ENCODE results near the gene RXFP2. TPM values are rescaled to one million over a fixed set of nuclear protein-coding genes. Genes with fewer than 3 reads are reported as not detected.

RXFP2 gene
- total and polyA plus RNA-seq, 9 of the 15 experiments (the other 6 are each of a cell fraction or from before 2014, with no cell fraction given) = not detected

DNA sequence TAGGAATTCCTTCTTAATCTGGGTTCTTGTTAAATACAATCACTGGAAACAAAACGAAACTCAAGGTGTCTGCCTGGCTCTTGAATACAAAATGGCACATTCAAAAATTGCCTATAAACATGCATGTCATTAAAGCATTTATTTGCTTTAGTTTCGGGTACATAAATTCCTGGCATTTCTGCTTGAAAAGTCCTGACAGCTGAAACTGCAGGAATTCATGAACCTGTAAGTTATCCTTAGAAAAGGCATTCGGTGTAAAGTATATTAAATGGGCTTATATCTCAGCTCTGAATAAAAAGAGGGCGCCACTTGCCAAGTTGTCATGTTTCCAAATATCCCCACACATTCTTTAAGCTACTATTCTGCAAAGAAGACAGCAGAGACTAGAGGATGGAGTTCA lies 32.9 kb downstream of the RXFP2 start:
- ChIA-PET CTCF (ENCODE audit: low intra/inter-chr PET ratio) (no interaction called here), POLR2A (no interaction called here)
- no peaks in the 10 kb centered on the region for H3K9me3 ChIP-seq (replicated peaks; ENCODE audit: control insufficient read depth, insufficient read depth, low read depth, low read length)
- H3K4me3 ChIP-seq = no peak overlapping the region
- in situ Hi-C loops (cut with MboI) = no loop called here
- no peak overlapping the region for H3K27ac ChIP-seq (ENCODE audit: extremely low read depth, low read depth, low read length)
- no peak overlapping the region for H3K4me2 ChIP-seq (ENCODE audit: insufficient read depth, low read length)
- no TSS peak for BruUV-seq (replicated peaks)
- intact Hi-C loops (cut with micrococcal nuclease) = no loop called here
- no peaks in the 10 kb centered on the region for H3K79me2 ChIP-seq (ENCODE audit: control insufficient read depth, insufficient read depth, low read length)
- no peak overlapping the region for H3K9ac ChIP-seq (ENCODE audit: insufficient read depth in 1 of 2, low read depth in 2 of 2, low read length in 2 of 2)
- 0% methylated on average over 4 of the region's 4 CpGs for whole genome bisulfite sequencing (ENCODE audit: insufficient coverage, low coverage, missing lambda C conversion rate)
- no peaks in the 10 kb centered on the region for H3K27me3 ChIP-seq (ENCODE audit: control insufficient read depth in 2 of 2, insufficient read depth in 2 of 2, low read length in 2 of 2)
- no peak for DNase-seq (ENCODE audit: extremely low read depth in 1 of 4, low spot score in 3 of 4)
- H2AFZ ChIP-seq (ENCODE audit: low read depth, low read length) = no peak overlapping the region
- no peaks in the 10 kb centered on the region for H4K20me1 ChIP-seq (replicated peaks; ENCODE audit: control insufficient read depth, insufficient read depth, low read length)
- no peaks in the 10 kb centered on the region for H3K36me3 ChIP-seq (ENCODE audit: control insufficient read depth, insufficient read depth, low read length)
- H3K4me1 ChIP-seq (replicated peaks in 1 of 2; ENCODE audit: control insufficient read depth in 2 of 2, insufficient read depth in 2 of 2, low read length in 2 of 2) = no peaks in the 10 kb centered on the region
- no peaks in the 10 kb centered on the region for H3K9me1 ChIP-seq (ENCODE audit: control insufficient read depth, insufficient read depth, low read length)
- no peak for ATAC-seq
- FAIRE-seq = no peak
- no peak for TF ChIP-seq ATF7 (IDR thresholded peaks at IDR 0.05)
- TF ChIP-seq ZNF140 (CRISPR knock-in tag; IDR thresholded peaks at IDR 0.05) = no peak
- no peak for TF ChIP-seq ZKSCAN1 (IDR thresholded peaks at IDR 0.05; ENCODE audit: low read depth, low read length)
- TF ChIP-seq ARID2 (IDR thresholded peaks at IDR 0.05) = no peak
- TF ChIP-seq, protein P1, sequence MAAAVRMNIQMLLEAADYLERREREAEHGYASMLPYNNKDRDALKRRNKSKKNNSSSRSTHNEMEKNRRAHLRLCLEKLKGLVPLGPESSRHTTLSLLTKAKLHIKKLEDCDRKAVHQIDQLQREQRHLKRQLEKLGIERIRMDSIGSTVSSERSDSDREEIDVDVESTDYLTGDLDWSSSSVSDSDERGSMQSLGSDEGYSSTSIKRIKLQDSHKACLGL (CRISPR knock-in tag; IDR thresholded peaks at IDR 0.05; ENCODE audit: borderline replicate concordance, poor library complexity, severe bottlenecking) = no peak
- no peak for TF ChIP-seq ZNF717 (CRISPR knock-in tag; IDR thresholded peaks at IDR 0.05)
- TF ChIP-seq NR1H2 (CRISPR knock-in tag; IDR thresholded peaks at IDR 0.05) = no peak
- TF ChIP-seq HDAC8 (tag; IDR thresholded peaks at IDR 0.05) = no peak
- TF ChIP-seq, protein P2, sequence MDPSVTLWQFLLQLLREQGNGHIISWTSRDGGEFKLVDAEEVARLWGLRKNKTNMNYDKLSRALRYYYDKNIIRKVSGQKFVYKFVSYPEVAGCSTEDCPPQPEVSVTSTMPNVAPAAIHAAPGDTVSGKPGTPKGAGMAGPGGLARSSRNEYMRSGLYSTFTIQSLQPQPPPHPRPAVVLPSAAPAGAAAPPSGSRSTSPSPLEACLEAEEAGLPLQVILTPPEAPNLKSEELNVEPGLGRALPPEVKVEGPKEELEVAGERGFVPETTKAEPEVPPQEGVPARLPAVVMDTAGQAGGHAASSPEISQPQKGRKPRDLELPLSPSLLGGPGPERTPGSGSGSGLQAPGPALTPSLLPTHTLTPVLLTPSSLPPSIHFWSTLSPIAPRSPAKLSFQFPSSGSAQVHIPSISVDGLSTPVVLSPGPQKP (CRISPR knock-in tag; IDR thresholded peaks at IDR 0.05) = no peak
- TF ChIP-seq, protein P3, sequence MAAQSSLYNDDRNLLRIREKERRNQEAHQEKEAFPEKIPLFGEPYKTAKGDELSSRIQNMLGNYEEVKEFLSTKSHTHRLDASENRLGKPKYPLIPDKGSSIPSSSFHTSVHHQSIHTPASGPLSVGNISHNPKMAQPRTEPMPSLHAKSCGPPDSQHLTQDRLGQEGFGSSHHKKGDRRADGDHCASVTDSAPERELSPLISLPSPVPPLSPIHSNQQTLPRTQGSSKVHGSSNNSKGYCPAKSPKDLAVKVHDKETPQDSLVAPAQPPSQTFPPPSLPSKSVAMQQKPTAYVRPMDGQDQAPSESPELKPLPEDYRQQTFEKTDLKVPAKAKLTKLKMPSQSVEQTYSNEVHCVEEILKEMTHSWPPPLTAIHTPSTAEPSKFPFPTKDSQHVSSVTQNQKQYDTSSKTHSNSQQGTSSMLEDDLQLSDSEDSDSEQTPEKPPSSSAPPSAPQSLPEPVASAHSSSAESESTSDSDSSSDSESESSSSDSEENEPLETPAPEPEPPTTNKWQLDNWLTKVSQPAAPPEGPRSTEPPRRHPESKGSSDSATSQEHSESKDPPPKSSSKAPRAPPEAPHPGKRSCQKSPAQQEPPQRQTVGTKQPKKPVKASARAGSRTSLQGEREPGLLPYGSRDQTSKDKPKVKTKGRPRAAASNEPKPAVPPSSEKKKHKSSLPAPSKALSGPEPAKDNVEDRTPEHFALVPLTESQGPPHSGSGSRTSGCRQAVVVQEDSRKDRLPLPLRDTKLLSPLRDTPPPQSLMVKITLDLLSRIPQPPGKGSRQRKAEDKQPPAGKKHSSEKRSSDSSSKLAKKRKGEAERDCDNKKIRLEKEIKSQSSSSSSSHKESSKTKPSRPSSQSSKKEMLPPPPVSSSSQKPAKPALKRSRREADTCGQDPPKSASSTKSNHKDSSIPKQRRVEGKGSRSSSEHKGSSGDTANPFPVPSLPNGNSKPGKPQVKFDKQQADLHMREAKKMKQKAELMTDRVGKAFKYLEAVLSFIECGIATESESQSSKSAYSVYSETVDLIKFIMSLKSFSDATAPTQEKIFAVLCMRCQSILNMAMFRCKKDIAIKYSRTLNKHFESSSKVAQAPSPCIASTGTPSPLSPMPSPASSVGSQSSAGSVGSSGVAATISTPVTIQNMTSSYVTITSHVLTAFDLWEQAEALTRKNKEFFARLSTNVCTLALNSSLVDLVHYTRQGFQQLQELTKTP (IDR thresholded peaks at IDR 0.05; ENCODE audit: low read depth in 1 of 2, partially characterized antibody in 2 of 2) = no peak
- no peak for TF ChIP-seq ZNF239 (CRISPR knock-in tag; IDR thresholded peaks at IDR 0.05)
- no peak for TF ChIP-seq CEBPG (CRISPR knock-in tag; IDR thresholded peaks at IDR 0.05)
- no peak for TF ChIP-seq CEBPG (tag; conservative IDR thresholded peaks at IDR 0.05 in 1 of 2, IDR thresholded peaks at IDR 0.05 in 1 of 2)
- TF ChIP-seq U2AF2 (optimal IDR thresholded peaks at IDR 0.05; ENCODE audit: low read depth, low read length) = no peak
- no peak for TF ChIP-seq NFXL1 (CRISPR knock-in tag; IDR thresholded peaks at IDR 0.05)
- no peak for TF ChIP-seq FOXJ2 (tag; IDR thresholded peaks at IDR 0.05)
- TF ChIP-seq, protein P4, sequence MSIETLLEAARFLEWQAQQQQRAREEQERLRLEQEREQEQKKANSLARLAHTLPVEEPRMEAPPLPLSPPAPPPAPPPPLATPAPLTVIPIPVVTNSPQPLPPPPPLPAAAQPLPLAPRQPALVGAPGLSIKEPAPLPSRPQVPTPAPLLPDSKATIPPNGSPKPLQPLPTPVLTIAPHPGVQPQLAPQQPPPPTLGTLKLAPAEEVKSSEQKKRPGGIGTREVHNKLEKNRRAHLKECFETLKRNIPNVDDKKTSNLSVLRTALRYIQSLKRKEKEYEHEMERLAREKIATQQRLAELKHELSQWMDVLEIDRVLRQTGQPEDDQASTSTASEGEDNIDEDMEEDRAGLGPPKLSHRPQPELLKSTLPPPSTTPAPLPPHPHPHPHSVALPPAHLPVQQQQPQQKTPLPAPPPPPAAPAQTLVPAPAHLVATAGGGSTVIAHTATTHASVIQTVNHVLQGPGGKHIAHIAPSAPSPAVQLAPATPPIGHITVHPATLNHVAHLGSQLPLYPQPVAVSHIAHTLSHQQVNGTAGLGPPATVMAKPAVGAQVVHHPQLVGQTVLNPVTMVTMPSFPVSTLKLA (conservative IDR thresholded peaks at IDR 0.05) = no peak
- no peak for TF ChIP-seq RAD51 (IDR thresholded peaks at IDR 0.05; ENCODE audit: borderline replicate concordance, low read depth)

All from K562 (cell line).